ENCODE data around the gene ARR3.
"Not testable (repeated sequence)": the region's sequence is repeated elsewhere in the genome, so short reads cannot be mapped to it uniquely, and the experiment has no call there.

ARR3 gene

GRCh38 chrX:70281951-70282350, 13.8 kb downstream of the ARR3 start, which contains the start of gene RAB41:
TSS of gene RAB41 (plus strand) at chrX:70282172. CDS start at chrX:70282218, 46 bp downstream.
- DNase-seq = no peak

GRCh38 chrX:70289168-70289792, 21.1 kb downstream of the ARR3 start:
- no peak for DNase-seq

GRCh38 chrX:70289793-70290770, 21.9 kb downstream of the ARR3 start, which contains the start of the genes KIF4A and PDZD11:
TSS of gene KIF4A (plus strand) at chrX:70290104. CDS start at chrX:70290459, 355 bp downstream.
TSS of gene PDZD11 (minus strand) at chrX:70289927. CDS start at chrX:70289341, 586 bp downstream.
- DNase-seq = peak; percentile 47

GRCh38 chrX:70292788-70293187, 24.7 kb downstream of the ARR3 start:
- DNase-seq = no peak

- no peak for DNase-seq
These were observed 25.5 kb downstream of the ARR3 start for GRCh38 chrX:70293621-70294020.

- DNase-seq = no peak
These were observed 33.6 kb downstream of the ARR3 start for GRCh38 chrX:70301716-70302115.

GRCh38 chrX:70313503-70313902, 45.4 kb downstream of the ARR3 start:
- DNase-seq = no peak

GRCh38 chrX:70322784-70323183, 54.6 kb downstream of the ARR3 start:
- no peak for DNase-seq

- not testable (repeated sequence) for DNase-seq
These were observed 55.5 kb downstream of the ARR3 start for GRCh38 chrX:70323628-70324027.

- DNase-seq = no peak
These were observed 56.2 kb downstream of the ARR3 start for GRCh38 chrX:70324326-70324725.

GRCh38 chrX:70331161-70331560, 63.0 kb downstream of the ARR3 start:
- no peak for DNase-seq
